ENCODE measurements around the gene ABO.
"Not testable (repeated sequence)": the region's sequence is repeated elsewhere in the genome, so short reads cannot be mapped to it uniquely, and the experiment has no call there.

The ABO gene

DNA sequence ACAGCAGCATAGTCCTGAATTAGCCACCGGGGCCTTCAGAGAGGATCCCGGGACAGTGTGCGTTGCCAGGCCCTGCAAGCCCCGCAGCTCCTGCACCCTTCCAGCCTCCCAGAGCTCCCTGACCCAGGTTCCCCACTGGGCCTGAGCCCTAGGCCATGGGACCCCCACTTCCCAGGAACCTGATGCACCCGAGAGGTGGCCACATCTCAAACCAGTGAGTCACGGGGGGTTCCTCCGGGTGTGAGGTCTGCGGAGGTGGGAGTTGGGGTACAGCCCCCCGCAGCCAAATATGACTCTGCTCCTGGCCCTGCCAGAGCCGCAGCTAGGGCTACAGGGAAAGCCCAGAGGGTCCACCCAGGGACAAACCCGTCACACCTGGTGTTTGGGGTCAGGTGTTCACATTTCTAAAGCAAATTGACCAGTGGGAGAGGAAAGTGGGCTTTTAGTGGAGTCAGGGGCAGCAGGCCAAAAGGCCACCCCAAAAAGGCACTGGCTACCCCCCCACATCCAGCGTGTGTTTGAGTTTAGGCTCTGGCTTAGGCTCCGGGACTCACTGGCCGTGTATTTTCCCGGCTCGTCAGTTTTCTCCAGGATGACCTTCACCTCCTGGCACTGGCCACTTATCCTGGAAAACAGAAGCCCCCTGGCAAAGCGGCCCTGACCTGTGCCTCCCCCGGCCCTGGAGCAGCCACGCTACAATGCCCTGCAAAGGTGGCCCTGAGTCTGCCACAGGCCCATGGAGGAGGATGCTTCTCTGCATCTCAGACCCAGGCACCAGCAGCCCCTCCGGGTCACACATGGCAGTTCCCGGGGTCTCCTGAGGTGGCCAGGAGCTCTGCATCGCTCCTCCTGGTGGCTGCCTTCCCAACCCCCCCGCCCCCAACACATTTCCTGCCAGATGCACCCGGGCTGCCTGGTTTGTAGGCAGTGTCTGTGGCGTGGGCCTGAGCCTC is 48.5 kb downstream of the ABO start:
- DNase-seq (ENCODE audit: low read depth in 2 of 2), result no peak

DNA sequence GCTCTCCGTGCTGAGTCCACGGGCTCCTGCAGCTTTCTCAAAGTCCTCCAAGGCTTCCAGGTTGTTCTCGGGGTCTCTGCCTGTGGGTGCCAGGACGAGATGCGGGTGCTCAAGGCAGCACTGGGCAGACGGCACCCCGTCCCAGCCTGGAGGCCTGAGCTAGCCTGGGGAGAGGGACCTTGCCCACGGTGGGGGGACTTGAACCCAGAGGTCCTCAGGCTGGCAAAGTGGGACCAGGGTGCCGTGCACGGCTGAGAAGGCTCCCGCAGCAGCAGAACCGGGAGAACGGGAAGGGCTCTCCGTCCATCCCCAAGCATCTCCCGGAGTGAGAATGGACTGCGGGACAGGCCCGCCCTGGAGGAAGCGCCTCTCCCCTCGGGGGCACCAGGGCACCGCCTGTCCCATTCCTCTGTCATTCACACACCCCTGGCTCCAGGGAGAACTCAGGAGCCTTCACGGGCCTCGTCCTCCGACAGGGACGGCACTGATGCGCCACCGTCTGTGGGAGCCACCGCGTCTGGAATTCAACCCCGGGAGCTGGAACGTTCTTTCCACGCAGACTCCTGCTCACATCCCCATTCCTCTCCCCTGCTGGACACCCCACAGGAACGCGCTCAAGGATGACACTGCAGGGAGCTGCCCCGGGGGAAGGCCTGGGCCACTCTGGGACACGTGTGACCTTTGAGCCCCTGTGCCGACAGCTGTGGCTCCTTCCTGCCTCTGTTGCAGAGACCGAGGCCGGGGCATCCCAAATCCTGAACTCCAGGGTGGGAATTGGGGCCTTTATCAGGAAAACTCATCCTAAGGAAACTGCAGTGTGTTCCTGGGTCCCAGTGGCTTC is 49.6 kb downstream of the ABO start:
- DNase-seq (ENCODE audit: low read depth in 2 of 2), result no peak

DNA sequence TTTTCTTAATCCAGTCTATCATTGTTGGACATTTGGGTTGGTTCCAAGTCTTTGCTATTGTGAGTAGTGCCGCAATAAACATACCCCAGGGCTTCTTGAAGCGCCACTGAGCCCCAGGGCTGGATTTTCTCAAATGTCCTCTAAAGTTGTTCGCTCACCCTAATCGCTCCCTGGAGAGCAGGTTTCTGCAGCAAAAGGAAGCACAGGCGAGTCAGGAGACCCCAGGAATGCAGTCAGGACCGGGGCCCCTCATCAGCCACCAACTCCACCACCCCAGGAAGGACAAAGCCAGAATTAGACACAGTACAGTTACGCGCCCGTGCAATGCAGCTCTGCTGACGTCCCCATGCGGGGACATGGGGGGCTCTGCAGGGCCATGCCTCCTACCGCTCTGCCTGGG is 50.2 kb downstream of the ABO start:
- DNase-seq (ENCODE audit: low read depth in 2 of 2), result no peak

DNA sequence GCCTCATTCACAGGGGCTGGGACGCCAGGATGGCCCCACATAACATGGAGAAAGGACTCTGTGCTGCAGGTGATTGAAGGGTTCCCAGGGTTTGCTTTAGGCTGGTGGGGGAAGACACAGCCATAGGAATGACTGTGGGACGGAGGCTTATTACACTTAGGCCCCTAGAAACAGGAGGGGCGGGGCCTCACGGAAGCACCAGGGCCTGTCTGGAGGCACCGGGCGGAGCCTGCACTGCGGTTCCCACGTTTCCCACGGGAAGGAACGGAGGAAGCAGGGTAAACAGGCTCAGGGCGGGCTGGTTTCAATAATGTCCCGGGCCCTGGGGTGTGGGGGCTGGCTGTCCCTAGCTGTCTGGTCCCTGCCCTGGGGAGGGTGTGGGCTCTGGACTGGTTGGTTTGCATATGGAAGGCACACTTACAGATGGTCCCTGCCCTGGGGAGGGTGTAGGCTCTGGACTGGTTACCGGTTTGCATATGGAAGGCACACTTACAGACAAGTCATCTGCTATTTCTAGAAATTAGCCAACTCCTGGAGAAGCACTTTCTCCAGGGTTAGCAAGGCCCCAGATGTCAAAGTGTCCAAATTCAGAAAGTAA is 51.7 kb downstream of the ABO start:
- not testable (repeated sequence) for DNase-seq (ENCODE audit: low read depth in 2 of 2)

DNA sequence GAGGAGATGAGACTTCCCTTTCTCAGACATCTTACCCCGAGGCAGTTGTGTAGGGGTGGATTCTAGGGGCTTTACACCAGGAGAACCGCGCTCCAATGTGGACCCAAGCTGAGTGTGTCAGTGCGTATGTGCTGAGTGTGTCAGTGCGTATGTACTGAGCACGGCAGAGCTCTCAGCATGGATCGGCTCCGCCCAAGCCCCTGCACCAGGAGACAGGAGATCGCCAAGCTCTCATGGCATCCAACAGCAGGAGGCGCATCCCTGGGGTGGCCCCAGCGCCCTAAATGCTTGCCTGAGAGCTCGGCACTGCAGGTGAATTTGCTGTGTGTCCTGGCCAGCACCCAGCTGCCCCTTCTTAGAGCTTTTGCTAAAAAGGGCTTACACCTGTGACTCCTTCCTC is 53.0 kb downstream of the ABO start:
- not testable (repeated sequence) for DNase-seq (ENCODE audit: low read depth in 2 of 2)

DNA sequence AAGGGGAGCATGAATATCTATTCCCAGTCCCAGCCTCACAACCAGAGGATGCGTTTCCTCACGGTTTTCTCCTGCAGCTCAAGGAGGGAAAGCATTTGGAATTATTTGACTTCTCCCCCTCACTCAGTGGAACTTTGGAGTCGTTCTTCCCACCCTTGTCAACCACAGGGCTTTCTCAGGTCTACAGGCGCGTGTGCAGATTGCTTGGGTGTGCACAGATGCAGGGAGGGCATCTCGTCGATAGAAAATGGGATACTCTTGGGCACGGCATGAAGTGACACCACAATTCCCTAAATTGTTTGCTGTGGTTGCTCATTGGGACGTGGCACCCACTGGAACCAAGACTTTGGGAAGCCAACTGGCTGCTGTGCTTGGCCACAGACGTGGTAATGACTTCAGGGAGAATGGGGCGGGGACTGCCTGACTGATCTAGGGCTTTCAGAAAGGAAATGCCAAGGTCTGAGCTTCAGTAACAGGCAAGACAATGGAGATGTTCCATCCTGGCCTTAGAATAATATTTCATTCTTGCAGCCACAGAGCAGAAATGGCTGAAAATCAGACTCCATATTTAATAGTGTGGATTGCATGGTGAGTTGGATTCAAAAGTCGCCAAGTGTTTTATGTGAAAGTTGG is 53.7 kb downstream of the ABO start:
- no peak for DNase-seq (ENCODE audit: low read depth in 2 of 2)

DNA sequence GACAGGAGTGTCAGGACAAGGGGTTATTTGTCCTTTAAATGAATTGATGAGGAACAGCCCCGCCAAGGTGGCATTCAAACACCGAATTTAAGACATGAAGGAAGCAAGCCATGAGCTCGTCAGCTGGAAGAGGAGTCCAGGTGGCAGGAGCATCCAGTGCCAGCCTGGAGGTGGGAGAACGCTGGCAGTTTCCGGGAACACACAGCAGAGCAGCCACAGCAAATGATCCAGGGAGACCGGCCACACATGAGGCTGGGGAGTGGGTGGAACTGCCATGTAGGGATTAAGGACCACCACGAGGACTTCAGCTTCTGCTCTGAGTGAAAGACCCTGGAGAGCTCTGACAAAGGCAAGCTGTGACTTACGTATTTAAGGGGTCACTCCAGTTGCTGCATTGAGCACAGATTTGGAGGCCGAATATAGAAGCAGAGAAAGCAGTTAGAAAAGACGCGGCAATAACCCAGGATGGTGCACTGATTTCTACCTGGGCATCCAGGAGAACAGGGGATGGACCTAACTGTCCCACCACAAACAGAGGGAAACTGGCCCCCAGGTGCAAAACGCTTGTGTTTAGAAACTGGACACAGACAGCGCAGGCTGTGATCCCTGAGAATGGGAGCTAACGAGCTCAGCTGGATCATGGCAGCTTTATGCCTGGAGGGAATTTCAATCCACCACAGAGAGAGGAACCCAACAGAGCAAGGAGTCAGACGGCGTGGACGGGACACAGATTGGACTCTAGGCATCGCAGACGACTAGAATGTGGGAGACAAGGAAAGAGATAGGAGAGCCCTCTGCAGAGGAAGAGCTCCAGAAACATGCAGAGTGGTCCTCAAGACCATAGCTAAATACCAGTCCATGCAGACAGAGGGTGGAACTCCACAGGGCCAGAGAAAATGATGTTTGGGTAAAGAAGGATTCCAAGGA is 56.7 kb downstream of the ABO start:
- not testable (repeated sequence) for DNase-seq (ENCODE audit: low read depth in 2 of 2)

DNA sequence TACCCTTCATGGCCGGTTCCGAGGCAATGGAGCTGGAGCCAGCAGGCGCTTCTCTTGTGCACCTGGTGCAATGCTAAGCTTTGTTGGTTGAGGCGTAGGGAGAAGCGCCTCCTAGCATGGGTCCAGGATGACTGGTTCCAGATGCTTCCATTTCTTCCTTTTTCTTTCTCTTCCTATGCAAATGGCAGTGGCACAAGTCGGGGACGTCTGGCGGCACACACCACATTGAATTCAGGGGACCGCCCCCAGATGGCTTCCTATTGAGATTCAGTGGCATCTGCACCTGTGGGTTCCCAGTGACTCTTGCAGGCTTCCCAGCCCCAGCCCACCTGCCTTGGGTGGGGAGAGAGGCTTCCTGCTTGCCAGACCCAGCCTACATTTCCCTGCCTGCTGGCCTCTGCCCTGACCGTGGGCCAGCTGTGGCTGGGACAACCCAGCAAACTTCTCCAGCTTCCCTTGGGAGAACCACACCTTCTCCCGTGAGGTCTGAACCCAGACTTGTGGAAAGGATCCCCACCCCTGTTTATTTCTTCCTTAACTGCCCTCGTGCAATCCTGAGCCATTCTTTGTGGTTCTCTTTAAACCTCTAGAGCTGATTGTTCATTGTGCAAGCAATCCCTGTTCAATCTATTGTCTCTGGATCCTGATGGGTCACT is 57.5 kb downstream of the ABO start:
- DNase-seq (ENCODE audit: low read depth in 2 of 2), result not testable (repeated sequence)

DNA sequence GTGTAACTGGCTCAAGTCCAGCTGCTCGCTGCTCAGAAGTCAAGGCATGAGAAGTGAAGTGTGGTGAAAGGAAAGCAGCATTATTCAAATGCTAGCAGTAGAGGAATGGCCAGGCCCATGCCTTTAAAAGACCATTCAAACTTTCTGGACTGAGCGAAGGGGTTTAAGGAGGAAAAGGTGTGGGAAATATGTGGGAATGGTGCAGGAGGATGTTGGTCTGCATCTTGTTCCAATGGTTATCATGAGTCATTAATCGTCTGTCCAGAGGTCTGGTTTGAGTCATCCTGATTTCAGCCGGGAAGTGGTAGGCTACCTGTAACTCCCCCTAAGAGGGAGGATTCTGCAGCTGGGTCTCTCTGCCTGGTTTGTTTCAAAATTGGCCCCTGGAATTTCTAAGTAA is 60.7 kb downstream of the ABO start:
- not testable (repeated sequence) for DNase-seq (ENCODE audit: low read depth in 2 of 2)

DNA sequence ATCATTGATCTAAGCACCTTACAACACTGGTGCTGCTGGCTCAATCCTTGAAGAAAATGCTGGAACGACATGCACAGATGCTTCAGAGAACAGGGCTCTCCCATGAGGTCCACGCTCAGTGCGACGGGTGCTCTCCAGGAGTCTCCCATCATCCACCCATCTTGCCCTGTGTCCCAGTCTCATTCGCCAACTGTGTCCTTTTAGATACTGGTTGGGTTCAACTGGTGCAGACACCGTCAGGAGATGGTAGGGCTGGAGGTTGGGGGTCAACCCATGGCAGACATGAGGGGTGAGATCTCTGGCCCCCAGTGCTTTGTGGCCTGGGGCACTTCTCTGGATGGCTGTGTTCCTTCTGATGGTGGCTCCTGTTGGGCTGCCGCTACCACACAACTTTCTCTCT is 64.4 kb downstream of the ABO start:
- no peak for DNase-seq (ENCODE audit: low read depth in 2 of 2)

DNA sequence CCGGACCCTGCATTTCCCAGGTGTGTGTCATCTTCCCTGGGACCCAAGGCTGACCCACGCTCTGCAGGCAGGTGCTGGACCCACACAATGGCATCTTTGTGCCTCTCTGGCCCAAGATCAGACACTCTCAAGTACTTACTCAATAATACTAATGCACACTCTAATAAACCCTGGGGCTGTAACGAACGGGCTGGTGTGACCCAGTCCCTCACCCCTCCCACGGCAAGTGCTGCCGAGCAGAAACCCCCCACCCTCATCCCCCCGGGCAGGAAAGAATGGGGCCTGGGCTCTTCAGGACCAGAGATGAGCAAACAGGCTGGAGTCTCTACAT is 64.8 kb downstream of the ABO start:
- DNase-seq (ENCODE audit: low read depth in 2 of 2), result no peak

DNA sequence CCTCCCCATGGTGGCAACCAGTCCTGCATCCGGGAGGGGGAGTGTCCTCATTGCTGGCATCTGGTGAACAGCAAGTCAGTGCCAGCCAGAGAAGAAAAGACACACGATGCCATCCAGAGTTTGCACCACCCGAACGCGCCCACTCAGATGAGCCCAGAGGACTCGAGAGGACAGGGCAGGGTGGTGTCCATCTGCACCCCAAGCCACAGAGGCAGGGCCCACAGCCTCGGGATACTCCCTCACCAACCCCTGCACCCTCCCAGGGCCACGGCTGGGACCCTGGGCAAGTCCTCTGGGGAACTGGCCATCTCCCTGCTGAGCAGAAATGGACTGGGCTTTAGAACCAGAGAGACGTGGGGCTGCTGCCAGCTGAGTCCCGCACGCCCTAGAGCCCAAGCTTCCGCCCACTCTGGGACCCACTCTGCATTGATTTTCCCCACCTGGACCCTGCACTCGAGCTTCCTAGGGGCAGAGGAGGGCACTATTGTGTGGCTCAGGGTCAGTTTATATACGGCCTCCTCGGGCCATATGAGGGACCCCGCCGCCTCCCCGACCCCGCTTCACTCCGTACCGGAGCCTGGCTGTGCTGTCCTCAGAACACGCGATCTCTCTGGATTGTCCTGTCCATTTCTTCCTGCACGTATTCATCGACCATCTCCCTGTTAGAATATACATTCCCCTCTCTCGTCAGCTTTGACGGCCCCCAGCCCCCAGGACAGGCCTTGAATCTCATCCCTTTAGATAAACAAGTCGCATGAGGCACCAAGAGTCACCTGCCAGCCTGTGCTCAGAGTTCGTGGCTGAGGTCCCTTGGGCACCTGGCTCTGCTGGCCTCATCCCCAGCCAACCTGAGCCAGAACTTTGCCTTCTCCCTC is 65.4 kb downstream of the ABO start:
- DNase-seq (ENCODE audit: low read depth in 2 of 2), result not testable (repeated sequence)

DNA sequence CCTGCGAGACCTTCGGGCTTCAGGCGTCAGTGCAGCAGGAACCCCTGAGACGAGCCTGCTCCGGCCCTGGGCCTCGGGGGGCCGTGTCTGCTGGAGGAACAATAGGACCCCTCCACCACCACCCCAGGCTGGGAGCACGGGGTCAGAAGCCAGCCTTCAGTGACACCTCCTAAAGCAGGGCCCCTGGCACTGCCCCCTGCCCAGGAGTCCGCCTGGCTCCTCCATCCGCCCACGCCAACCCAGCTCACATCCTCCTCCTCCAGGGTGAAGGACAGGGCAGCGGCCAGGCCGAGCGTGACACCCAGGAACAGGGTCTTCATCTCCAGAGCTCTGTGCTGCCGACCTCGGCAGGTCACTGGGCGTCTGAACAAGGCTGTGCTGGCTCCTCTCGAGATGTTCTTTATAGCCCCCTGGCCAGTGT is 66.1 kb downstream of the ABO start, which contains the start of gene OBP2B:
Gene OBP2B (minus strand): TSS at position 371 of the 421 bp plus-strand sequence. CDS start 51 bp downstream, at position 320.
- DNase-seq (ENCODE audit: low read depth in 2 of 2), result not testable (repeated sequence)

DNA sequence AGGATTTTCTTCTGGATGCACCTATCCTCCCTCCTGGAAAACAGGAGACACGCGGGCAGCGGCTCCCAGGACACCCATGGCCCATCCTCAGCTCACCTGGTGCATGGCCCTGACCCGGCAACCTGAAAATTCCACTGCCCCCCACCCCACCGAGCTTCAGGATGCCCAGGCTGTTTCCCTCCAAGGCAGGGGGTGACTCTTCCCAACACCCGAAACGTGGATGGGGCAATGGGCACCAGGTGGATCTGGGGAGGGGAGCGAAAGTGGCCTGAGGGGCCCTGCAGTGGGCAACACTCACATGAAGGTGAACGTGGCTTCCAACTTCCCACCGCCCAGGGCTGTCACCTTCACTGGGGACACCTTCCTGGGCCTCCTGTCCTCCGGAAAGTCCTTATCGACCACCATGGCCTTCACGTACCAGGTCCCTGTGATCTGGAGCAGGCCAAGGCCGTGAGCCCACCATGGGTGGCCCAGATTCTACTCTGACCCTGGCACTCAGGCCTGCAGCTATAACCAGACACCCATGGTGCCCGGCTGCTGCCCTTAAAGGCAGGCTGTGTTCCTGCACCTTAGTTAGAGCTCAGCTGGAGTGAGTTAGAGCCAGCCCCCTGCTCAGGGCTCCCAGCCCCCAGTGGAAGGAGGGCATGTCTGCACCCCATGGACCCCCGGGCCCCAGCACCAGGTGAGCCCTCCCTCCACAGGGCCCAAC is 66.7 kb downstream of the ABO start:
- not testable (repeated sequence) for DNase-seq (ENCODE audit: low read depth in 2 of 2)

DNA sequence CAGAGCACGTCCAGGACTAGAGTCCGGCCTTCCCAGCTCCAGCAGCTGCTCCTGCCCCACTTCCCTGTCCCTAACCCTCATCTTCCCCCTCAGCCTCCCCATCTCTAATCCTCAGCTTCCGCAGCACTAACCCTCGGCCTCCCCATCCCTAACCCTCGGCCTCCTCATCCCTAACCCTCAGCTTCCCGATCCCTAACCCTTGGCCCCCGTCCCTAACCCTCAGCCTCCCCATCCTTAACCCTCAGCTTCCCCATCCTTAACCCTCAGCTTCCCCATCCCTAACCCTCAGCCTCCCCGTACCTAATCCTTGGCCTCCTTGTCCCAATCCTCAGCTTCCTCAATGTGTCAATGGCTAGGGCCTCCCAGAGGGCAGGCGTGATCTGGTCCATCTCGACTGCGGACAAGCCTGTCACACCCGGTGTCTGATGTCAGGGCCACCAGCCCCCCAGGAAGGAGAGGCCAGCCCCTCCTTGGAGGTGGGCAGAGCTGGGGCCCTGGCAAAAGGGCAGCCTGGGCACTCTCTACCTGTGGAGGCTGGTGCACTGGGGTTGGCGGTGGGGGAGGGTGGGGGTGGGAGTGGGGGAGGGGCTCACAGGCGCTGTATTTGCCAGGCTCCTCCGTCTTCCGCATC is 67.3 kb downstream of the ABO start:
- DNase-seq (ENCODE audit: low read depth in 2 of 2), result no peak

DNA sequence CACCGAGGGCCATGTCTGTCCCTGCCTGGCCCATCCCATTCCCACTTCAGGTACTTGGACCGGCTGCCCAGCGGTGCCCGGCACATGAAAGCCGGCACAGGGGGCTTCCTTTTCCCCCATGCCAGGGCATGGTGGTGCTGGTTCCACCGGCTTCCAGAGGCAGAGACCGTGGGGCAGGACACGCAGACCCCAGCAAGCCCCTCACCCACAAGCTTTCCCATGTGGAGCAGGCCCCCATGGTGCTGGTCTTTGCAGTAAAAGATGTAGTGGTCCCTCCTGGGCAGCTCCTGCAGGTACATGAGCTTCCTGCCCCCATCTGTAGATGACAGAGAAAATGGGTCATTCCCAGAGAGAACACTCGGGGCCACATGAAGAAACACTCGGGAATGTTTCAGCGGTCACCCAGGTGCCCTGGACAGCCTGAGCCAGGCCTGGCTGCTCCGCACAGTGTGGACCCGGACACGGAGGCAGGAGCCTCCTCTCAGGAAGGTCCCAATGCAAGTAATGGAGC is 67.9 kb downstream of the ABO start:
- no peak for DNase-seq (ENCODE audit: low read depth in 2 of 2)

DNA sequence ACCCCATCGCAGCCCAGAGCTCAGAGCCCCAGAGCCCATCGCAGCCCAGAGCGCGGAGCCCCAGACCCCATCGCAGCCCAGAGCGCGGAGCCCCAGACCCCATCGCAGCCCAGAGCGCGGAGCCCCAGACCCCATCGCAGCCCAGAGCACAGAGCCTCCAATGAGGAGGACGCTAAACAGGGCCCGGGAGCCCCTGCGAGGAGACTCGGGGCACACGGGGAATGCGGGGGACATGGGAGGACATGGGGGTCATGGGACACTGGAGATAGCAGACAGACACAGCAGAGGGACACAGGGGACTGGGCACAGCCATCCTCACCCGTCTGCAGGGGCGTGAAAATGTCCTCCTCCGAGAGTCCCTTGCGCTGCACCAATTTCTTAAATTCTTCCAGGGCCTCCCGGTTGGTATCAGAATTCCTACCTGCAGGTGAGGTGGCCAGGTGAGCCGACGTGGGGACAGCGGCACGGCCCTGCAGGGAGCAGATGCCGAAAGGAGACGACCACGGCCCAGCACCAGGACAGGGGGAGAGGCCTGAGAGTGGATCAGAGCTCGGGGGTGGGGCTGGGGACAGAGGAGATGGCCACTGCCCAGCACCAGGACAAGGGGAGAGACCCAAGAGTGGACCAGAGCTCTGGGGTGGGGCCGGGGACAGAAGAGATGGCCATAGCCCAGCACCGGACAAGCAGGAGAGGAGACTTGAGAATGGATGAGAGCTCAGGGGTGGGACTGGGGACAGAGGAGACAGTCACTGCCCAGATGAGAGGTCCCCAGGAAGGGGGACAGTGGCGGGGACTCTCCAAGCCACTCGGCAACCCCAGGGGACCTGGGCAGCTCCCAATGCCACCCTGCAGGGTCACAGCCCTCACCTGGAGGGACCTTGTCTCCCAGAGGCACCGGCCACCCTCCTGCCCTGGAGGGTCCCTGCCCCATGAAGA is 68.7 kb downstream of the ABO start:
- no peak for DNase-seq (ENCODE audit: low read depth in 2 of 2)

Data from stimulated activated CD4-positive, alpha-beta T cell treated with anti-CD3 and anti-CD28 coated beads, Interleukin-4, amount 100 ng/mL, for 48 hours (primary cell).